Nephron progenitor cell (in vitro differentiated cells): ENCODE data around the gene VGLL3.
"Not testable (repeated sequence)": the region's sequence is repeated elsewhere in the genome, so short reads cannot be mapped to it uniquely, and the experiment has no call there.

Source experiments
- DNase-seq: peaks from one replicate; pipeline ENCODE4 v3.0.0; 2021
- H3K27ac Mint-ChIP-seq: 2 replicates; pipeline ENCODE4 v1.8.0; 2021; ENCODE audit warnings: mild to moderate bottlenecking, moderate library complexity, mixed read lengths
- H3K27me3 Mint-ChIP-seq: 2 replicates; pipeline ENCODE4 v1.8.0; 2021; ENCODE audit warnings: mild to moderate bottlenecking, low read depth, mixed read lengths; ENCODE audit not compliant: poor library complexity
- H3K36me3 Mint-ChIP-seq: 2 replicates; pipeline ENCODE4 v1.8.0; 2021; ENCODE audit warnings: low read depth, mixed read lengths
- H3K4me1 Mint-ChIP-seq: 2 replicates; pipeline ENCODE4 v1.8.0; 2021; ENCODE audit warnings: mixed read lengths
- H3K4me3 Mint-ChIP-seq: 2 replicates; pipeline ENCODE4 v1.8.0; 2021; ENCODE audit warnings: mild to moderate bottlenecking, moderate library complexity, mixed read lengths
- H3K9me3 Mint-ChIP-seq: 2 replicates; pipeline ENCODE4 v1.8.0; 2021; ENCODE audit warnings: mild to moderate bottlenecking, moderate library complexity, mixed read lengths
- CTCF ChIP-seq: fragments of 200-600 bp; sonication (generic); IDR thresholded peaks from 2 replicates; pipeline ENCODE4 v1.5.0; 2021; ENCODE audit warnings: antibody characterized with exemption

VGLL3 gene

GRCh38 chr3:86976219-86976618, 14.7 kb downstream of the VGLL3 start:
- Mint-ChIP-seq H3K36me3 (no peaks in the 10 kb centered on the region), H3K27ac (no peak overlapping the region), H3K4me1 (no peaks in the 10 kb centered on the region), H3K4me3 (no peak overlapping the region), H3K9me3 (no peaks in the 10 kb centered on the region), H3K27me3 (peaks cover 7% of the 10 kb centered on the region)
- no peak for TF ChIP-seq CTCF
- DNase-seq: no peak

GRCh38 chr3:86974177-86974576, 16.8 kb downstream of the VGLL3 start:
- H3K4me1 Mint-ChIP-seq, H3K4me3 Mint-ChIP-seq, H3K27ac Mint-ChIP-seq, DNase-seq, H3K9me3 Mint-ChIP-seq, H3K27me3 Mint-ChIP-seq, H3K36me3 Mint-ChIP-seq: not testable (repeated sequence)

- no peak for TF ChIP-seq CTCF
- peaks cover 4% of the 10 kb centered on the region for H3K27me3 Mint-ChIP-seq
- H3K9me3 Mint-ChIP-seq: peaks cover 5% of the 10 kb centered on the region
- no peak overlapping the region for H3K4me3 Mint-ChIP-seq
- no peak overlapping the region for H3K27ac Mint-ChIP-seq
- H3K4me1 Mint-ChIP-seq: no peaks in the 10 kb centered on the region
- H3K36me3 Mint-ChIP-seq: no peaks in the 10 kb centered on the region
- DNase-seq: no peak
Measured at GRCh38 chr3:86973440-86973839, 17.5 kb downstream of the VGLL3 start.

- no peaks in the 10 kb centered on the region for H3K36me3 Mint-ChIP-seq
- H3K9me3 Mint-ChIP-seq: peaks cover 5% of the 10 kb centered on the region
- H3K4me1 Mint-ChIP-seq: peaks cover 5% of the 10 kb centered on the region
- H3K27ac Mint-ChIP-seq: no peak overlapping the region
- H3K27me3 Mint-ChIP-seq: peaks cover 7% of the 10 kb centered on the region
- DNase-seq: peak; percentile 23
- peak; percentile 52 for TF ChIP-seq CTCF
- no peak overlapping the region for H3K4me3 Mint-ChIP-seq
Measured at GRCh38 chr3:86969500-86970189, 21.3 kb downstream of the VGLL3 start.

GRCh38 chr3:86968244-86968932, 22.6 kb downstream of the VGLL3 start:
- H3K4me3 Mint-ChIP-seq: no peak overlapping the region
- DNase-seq: no peak
- no peak for TF ChIP-seq CTCF
- H3K4me1 Mint-ChIP-seq: peaks cover 5% of the 10 kb centered on the region
- H3K9me3 Mint-ChIP-seq: peaks cover 5% of the 10 kb centered on the region
- H3K36me3 Mint-ChIP-seq: no peaks in the 10 kb centered on the region
- H3K27ac Mint-ChIP-seq: no peak overlapping the region
- H3K27me3 Mint-ChIP-seq: peaks cover 4% of the 10 kb centered on the region

- Mint-ChIP-seq H3K27ac (no peak overlapping the region), H3K36me3 (no peaks in the 10 kb centered on the region), H3K27me3 (peaks cover 4% of the 10 kb centered on the region), H3K4me3 (no peak overlapping the region), H3K4me1 (peaks cover 5% of the 10 kb centered on the region), H3K9me3 (peaks cover 5% of the 10 kb centered on the region)
- TF ChIP-seq CTCF: no peak
- no peak for DNase-seq
Measured at GRCh38 chr3:86967062-86967461, 23.9 kb downstream of the VGLL3 start.
